GM20000 (cell line): Measurements from ENCODE around the gene SETDB2.
"Not testable (repeated sequence)": the region's sequence is repeated elsewhere in the genome, so short reads cannot be mapped to it uniquely, and the experiment has no call there.

ENCODE experiments used
- DNase-seq: peaks from one replicate; pipeline ENCODE4 v3.0.0; 2012; ENCODE audit warnings: low spot score
- TF ChIP-seq, protein P1 (sequence below): IDR thresholded peaks from 2 replicates; pipeline ENCODE4 v1.5.1; 2012; ENCODE audit warnings: mild to moderate bottlenecking, control low read depth; ENCODE audit errors: extremely low read depth, missing control alignments

SETDB2 gene

DNA sequence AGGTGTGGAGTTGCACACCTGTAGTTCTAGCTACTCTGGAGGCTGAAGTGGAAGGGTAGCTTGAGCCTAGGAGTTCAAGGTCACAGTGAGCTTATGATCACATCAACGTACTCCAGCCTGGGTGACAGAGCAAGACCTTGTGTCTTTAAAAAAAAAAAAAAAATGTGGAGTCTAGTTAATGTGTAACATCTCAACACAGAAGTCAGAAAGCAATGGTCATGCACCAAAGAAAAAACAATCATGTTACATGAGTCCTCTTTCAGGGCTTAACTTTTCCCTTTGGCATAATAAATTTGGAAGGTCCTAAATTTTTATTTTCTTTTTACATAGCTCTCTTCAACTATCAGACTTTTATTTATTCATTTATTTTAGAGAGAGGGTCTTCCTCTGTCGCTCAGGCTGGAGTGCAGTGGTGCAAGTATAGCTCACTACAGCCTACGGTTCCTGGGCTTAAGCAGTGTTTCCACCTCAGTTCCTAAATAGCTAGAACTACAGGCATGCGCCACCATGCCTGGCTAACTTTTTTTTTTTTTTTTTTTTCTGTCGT lies 22.3 kb downstream of the SETDB2 start:
- no peak for DNase-seq
- TF ChIP-seq, protein P1, sequence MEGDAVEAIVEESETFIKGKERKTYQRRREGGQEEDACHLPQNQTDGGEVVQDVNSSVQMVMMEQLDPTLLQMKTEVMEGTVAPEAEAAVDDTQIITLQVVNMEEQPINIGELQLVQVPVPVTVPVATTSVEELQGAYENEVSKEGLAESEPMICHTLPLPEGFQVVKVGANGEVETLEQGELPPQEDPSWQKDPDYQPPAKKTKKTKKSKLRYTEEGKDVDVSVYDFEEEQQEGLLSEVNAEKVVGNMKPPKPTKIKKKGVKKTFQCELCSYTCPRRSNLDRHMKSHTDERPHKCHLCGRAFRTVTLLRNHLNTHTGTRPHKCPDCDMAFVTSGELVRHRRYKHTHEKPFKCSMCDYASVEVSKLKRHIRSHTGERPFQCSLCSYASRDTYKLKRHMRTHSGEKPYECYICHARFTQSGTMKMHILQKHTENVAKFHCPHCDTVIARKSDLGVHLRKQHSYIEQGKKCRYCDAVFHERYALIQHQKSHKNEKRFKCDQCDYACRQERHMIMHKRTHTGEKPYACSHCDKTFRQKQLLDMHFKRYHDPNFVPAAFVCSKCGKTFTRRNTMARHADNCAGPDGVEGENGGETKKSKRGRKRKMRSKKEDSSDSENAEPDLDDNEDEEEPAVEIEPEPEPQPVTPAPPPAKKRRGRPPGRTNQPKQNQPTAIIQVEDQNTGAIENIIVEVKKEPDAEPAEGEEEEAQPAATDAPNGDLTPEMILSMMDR = no peak

DNA sequence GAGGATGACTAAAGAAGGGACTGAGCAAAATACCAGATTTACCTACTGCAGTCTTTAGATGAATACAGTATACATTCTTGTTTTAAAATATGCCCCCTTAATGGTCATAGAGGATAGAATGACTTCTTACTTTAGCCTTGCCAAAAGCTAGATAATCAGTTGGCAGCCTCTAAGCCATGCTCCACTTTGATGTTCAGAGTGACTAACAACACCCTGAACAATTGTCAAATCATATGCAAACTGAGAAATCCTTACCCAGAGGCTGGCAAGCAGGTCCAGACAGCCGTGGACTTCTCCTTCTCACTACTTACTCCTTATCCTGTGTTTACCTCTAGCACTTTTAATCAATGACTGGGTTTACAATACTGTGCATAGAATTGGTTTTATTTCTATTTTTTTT lies 28.1 kb downstream of the SETDB2 start:
- TF ChIP-seq, protein P1 = no peak
- no peak for DNase-seq

DNA sequence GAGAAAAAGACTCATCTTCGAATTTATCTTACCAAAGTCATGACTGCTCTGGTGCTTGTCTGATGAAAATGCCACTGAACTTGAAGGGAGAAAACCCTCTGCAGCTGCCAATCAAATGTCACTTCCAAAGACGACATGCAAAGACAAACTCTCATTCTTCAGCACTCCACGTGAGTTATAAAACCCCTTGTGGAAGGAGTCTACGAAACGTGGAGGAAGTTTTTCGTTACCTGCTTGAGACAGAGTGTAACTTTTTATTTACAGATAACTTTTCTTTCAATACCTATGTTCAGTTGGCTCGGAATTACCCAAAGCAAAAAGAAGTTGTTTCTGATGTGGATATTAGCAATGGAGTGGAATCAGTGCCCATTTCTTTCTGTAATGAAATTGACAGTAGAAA lies 32.5 kb downstream of the SETDB2 start:
- no peak for DNase-seq
- TF ChIP-seq, protein P1 = no peak

DNA sequence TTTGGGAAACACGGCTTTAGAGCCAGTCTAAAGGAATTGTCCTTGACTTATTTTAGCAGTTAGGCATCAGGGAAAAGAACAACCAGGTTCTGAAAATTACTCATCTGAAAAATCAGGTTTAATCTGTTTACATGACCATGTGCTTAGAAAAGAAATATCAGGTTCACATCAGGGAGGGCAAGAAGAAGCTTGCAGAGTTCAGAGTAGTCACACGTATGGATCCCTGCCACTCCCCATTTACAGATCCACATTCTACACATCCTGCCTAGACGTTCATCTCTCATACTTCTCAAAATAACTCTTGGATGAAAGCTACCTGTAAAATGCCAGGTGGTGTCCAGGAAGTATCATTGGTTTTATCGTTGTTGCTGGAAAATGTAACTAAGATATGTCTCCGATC lies 37.7 kb downstream of the SETDB2 start:
- no peak for DNase-seq
- TF ChIP-seq, protein P1 = no peak

DNA sequence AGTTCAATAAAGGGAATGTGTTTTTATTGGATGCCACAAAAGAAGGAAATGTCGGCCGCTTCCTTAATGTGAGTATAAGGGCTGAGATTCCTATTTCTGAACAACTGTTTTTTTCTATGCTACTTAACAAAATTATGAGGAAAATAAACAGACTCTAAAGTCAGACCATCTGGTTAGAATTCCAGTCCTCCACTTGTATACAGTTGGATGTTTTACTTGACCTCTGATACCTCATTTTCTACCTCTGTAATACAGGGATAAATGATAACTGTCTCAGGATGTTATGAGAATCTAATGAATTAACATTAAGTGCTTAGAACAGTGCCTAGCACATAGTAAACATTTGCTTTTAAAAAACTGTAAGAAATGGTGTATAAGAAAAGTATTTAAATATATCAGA lies 44.5 kb downstream of the SETDB2 start:
- no peak for DNase-seq
- TF ChIP-seq, protein P1 = no peak

DNA sequence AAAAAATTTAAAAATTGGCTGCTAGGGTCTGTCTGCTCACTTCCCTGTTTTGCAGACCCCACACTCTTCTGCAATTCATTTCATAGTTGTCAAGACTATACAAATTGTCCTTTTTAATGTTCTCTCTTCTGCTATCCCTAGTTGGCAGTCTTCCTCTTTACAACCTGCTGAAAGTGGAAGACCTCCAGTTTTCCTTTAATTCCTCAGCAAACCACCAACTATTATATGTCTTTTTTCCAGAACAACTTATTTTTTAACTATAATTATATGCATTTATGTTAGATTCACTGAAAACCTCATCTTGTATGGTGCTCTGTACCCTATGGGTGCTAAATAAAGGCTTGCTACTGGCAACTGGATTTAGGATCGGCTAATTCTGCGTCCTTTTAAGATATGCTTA lies 50.6 kb downstream of the SETDB2 start:
- TF ChIP-seq, protein P1 = no peak
- no peak for DNase-seq

DNA sequence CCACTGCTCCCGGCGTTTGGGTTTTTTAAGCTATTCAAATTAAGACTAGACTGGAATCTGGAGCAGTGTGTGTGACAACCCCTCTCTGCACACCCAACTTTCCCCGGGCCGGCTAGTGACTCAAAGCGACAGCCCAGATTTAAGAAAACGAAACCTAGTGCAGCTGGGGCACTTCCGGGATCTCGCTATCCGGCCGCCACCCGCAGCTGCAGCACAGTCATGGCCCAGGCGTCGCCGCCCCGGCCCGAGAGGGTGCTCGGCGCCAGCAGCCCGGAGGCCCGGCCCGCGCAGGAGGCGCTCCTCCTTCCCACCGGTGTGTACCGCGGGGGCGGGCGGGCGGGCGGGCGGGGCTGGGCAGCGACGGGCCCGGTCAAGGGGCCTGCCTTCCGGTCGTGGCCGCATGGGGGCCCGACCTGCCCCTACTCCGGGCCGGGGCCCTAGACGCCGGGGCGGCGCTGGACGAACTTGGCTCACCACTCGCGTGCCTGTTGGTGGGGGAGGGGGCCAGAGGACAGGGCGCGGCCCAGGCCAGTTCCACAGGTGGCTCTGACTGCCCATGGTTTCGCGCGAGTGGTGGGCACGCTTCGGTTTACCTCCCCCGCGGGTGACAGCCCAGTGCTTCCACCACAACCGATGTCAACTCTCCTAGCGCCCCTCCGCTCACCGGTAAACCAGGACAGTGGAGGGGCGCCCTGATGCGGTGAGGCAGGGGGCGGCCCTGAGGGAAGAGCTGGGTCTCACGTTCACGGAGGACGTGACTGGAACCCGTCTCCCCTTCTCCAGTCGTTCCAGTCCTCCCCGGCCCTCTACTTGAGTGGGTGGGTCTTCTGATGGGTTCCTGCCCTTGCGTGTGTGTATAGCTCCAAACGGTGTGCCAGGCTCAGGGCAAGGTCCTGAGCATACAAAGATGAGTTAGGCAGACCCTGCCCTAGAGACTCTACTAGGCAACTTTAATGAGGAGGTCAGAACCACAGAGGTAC lies 52.0 kb downstream of the SETDB2 start, which contains the start of gene PHF11:
Gene PHF11, plus strand, starts transcription at position 171 of the 980 bp plus-strand sequence. Its CDS starts 49 bp downstream, at position 220.
- DNase-seq = peak; percentile 94
- TF ChIP-seq, protein P1 = no peak

DNA sequence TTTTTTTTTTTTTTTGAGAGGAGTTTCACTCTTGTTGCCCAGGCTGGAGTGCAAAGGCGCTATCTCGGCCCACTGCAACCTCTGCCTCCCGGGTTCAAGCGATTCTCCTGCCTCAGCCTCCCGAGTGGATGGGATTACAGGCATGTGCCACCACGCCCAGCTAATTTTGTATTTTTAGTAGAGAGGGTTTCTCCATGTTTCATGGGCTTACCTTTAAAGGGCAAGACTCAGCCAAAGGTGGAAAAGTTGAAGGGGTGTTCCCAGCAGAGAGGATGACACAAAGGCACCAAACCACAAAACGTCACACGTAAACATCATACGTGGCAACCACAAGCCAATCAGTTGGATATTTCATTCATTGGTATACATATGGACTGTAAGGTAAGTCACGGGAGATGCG lies 52.8 kb downstream of the SETDB2 start:
- DNase-seq = not testable (repeated sequence)
